ENCODE data around the gene TBCK. TPM values are rescaled to one million over a fixed set of nuclear protein-coding genes. Genes with fewer than 3 reads are reported as not detected.
"Not testable (repeated sequence)": the region's sequence is repeated elsewhere in the genome, so short reads cannot be mapped to it uniquely, and the experiment has no call there.

Gene TBCK
- polyA plus RNA-seq, 1 experiment, result 48.4 TPM

DNA sequence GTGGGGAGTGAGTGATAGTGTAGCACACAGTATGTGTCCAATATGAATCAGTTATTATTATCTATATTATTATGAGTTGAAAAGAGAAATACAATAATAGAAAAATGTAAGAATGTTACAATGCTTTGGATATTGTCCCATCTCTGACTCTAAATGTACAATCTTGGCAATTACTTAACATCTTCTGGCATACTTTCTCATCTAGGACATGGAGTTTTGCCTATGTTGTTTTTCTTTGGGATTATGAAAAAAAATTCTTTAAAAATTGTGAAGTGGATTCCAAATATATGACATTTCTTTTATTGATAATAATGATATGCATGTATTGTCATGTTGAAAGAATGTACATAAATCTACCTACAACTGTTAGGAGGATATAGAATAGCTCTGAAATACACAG, 84.1 kb downstream of the TBCK start:
- H3K9me3 ChIP-seq (ENCODE audit: control insufficient read depth, insufficient read depth, low read length), result no peaks in the 10 kb centered on the region
- ChIA-PET POLR2A (no interaction called here), CTCF (no interaction called here)
- no peaks in the 10 kb centered on the region for H3K27me3 ChIP-seq (ENCODE audit: control insufficient read depth, insufficient read depth, low read length)
- H3K27ac ChIP-seq (ENCODE audit: low read depth, low read length), result no peak overlapping the region
- no peak for TF ChIP-seq CTCF (IDR thresholded peaks at IDR 0.05; ENCODE audit: low read depth, low read length)
- DNase-seq (ENCODE audit: low read depth, low spot score), result no peak
- H3K4me3 ChIP-seq (ENCODE audit: low read depth, low read length), result no peak overlapping the region

DNA sequence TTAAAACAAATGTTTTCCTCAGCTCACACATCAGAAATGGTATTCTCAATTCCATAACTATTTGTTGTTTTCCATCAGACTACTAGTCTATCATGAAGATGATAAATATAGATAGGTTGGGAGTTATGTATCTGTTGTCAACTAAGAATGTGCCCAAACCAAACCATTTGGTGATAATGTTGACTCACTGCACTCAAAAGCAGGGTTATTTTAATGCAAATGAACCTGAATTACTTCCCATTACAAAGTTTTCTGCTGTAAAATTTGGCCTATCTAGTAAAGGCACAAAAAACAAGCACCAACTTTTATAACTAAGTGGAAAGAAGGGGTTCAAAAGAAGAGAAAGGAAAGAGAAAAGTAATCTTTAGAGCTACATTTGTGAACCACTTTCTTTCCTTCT, 93.5 kb downstream of the TBCK start:
- TF ChIP-seq CTCF (IDR thresholded peaks at IDR 0.05; ENCODE audit: low read depth, low read length), result no peak
- ChIA-PET CTCF (interaction anchor here (0.6 to 2.4 kb wide), 3 partner anchors 16 to 507 kb away, joined by 3 to 5 read pairs (median 3); no protein-coding TSS in a partner anchor), POLR2A (no interaction called here)
- H3K4me3 ChIP-seq (ENCODE audit: low read depth, low read length), result no peak overlapping the region
- H3K27ac ChIP-seq (ENCODE audit: low read depth, low read length), result no peak overlapping the region
- no peaks in the 10 kb centered on the region for H3K9me3 ChIP-seq (ENCODE audit: control insufficient read depth, insufficient read depth, low read length)
- no peak for DNase-seq (ENCODE audit: low read depth, low spot score)
- no peaks in the 10 kb centered on the region for H3K27me3 ChIP-seq (ENCODE audit: control insufficient read depth, insufficient read depth, low read length)

DNA sequence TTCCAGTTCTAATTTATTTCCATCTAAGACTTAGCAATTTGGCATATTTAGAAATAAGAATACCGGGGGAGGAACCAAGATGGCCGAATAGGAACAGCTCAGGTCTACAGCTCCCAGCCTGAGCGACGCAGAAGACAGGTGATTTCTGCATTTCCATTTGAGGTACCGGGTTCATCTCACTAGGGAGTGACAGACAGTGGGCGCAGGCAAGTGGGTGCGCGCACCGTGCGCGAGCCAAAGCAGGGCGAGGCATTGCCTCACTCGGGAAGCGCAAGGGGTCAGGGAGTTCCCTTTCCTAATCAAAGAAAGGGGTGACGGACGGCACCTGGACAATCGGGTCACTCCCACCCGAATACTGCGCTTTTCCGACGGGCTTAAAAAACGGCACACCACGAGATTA, 102.7 kb downstream of the TBCK start:
- H3K4me3 ChIP-seq (ENCODE audit: low read depth, low read length); POLR2A ChIA-PET; CTCF ChIA-PET; DNase-seq (ENCODE audit: low read depth, low spot score); H3K9me3 ChIP-seq (ENCODE audit: control insufficient read depth, insufficient read depth, low read length); H3K27ac ChIP-seq (ENCODE audit: low read depth, low read length); H3K27me3 ChIP-seq (ENCODE audit: control insufficient read depth, insufficient read depth, low read length): not testable (repeated sequence)

- DNase-seq (ENCODE audit: low read depth, low spot score), result no peak
- no peak overlapping the region for H3K27ac ChIP-seq (ENCODE audit: low read depth, low read length)
- ChIA-PET CTCF (interaction anchor here (0.6 kb wide), 1 partner anchor 665 kb away, joined by 3 read pairs; no protein-coding TSS in a partner anchor), POLR2A (no interaction called here)
- no peak for TF ChIP-seq CTCF (IDR thresholded peaks at IDR 0.05; ENCODE audit: low read depth, low read length)
- H3K4me3 ChIP-seq (ENCODE audit: low read depth, low read length), result no peak overlapping the region
- H3K9me3 ChIP-seq (ENCODE audit: control insufficient read depth, insufficient read depth, low read length), result no peaks in the 10 kb centered on the region
- no peaks in the 10 kb centered on the region for H3K27me3 ChIP-seq (ENCODE audit: control insufficient read depth, insufficient read depth, low read length)
Observed at GRCh38 chr4:106210021-106210420, 106.0 kb downstream of the TBCK start.

- POLR2A ChIA-PET, result no interaction called here
- H3K9me3 ChIP-seq (ENCODE audit: control insufficient read depth, insufficient read depth, low read length), result no peaks in the 10 kb centered on the region
- H3K27ac ChIP-seq (ENCODE audit: low read depth, low read length), result no peak overlapping the region
- H3K4me3 ChIP-seq (ENCODE audit: low read depth, low read length), result no peak overlapping the region
- H3K27me3 ChIP-seq (ENCODE audit: control insufficient read depth, insufficient read depth, low read length), result no peaks in the 10 kb centered on the region
- CTCF ChIA-PET, result interaction anchor here (1.3 kb wide), 1 partner anchor 735 kb away, joined by 3 read pairs; the partner anchor contains the start of gene PPA2
- DNase-seq (ENCODE audit: low read depth, low spot score), result no peak
- no peak for TF ChIP-seq CTCF (IDR thresholded peaks at IDR 0.05; ENCODE audit: low read depth, low read length)
Observed at GRCh38 chr4:106208481-106209460, 107.2 kb downstream of the TBCK start.
